Measurements from ENCODE around the gene BCAS3.

Gene BCAS3

DNA sequence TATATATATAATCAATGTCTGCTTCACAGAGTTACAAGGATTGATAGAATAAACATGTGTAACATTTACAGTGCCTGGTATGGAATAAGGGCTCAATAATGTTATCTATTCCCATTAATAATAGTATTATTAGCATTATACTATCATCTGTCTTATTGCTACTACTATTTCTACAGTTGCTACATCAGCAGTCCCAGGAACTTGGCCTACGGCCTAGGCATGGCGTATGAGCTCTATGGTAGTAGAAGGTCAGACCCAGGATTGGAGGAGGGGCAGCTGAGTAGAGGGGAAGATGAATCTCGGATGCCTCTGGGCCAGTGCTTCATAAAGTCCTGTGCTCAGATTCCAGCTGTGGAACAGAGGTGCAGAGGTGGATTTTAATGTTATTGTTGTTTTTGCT is 575.7 kb downstream of the BCAS3 start:
- TF ChIP-seq EZH2 (IDR thresholded peaks at IDR 0.05; ENCODE audit: borderline replicate concordance, low read length) (no peak), CTCF (IDR thresholded peaks at IDR 0.05; ENCODE audit: low read length) (no peak)

GRCh38 chr17:61253937-61254574 is 576.4 kb downstream of the BCAS3 start:
- Histone ChIP-seq H3K79me2 (ENCODE audit: insufficient read depth, low read length) (no peaks in the 10 kb centered on the region), H3K9me3 (ENCODE audit: low read length) (no peaks in the 10 kb centered on the region), H3K9ac (ENCODE audit: low read length) (no peak overlapping the region), H3K9me2 (ENCODE audit: low read depth, low read length) (no peaks in the 10 kb centered on the region), H4K20me1 (ENCODE audit: insufficient read depth, low read length) (no peaks in the 10 kb centered on the region), H3K27me3 (ENCODE audit: insufficient read depth, low read length) (no peaks in the 10 kb centered on the region), H3K4me3 (ENCODE audit: low read depth, low read length, poor library complexity, severe bottlenecking) (no peak overlapping the region), H3K27ac (ENCODE audit: low read depth, low read length, poor library complexity, severe bottlenecking) (no peak overlapping the region), H3K4me1 (ENCODE audit: insufficient read depth, low read length, severe bottlenecking) (peaks cover 3% of the 10 kb centered on the region), H3K36me3 (ENCODE audit: insufficient read depth, low read length) (no peaks in the 10 kb centered on the region), H2AFZ (ENCODE audit: low read length) (no peak overlapping the region), H3K4me2 (ENCODE audit: low read length) (no peak overlapping the region), H3F3A (ENCODE audit: insufficient read depth, low read length) (no peaks in the 10 kb centered on the region)
- TF ChIP-seq CTCF (IDR thresholded peaks at IDR 0.05; ENCODE audit: low read length) (no peak), EZH2 (IDR thresholded peaks at IDR 0.05; ENCODE audit: borderline replicate concordance, low read length) (no peak)

More for the DNA sequence above, 575.7 kb downstream of the BCAS3 start:
- H3K79me2 ChIP-seq (ENCODE audit: insufficient read depth, low read length), result no peaks in the 10 kb centered on the region
- H3K36me3 ChIP-seq (ENCODE audit: insufficient read depth, low read length), result no peaks in the 10 kb centered on the region
- no peak overlapping the region for H3K4me2 ChIP-seq (ENCODE audit: low read length)
- H3K9me2 ChIP-seq (ENCODE audit: low read depth, low read length), result no peaks in the 10 kb centered on the region
- H3K27ac ChIP-seq (ENCODE audit: low read depth, low read length, poor library complexity, severe bottlenecking), result no peak overlapping the region
- peaks cover 3% of the 10 kb centered on the region for H3K4me1 ChIP-seq (ENCODE audit: insufficient read depth, low read length, severe bottlenecking)
- no peaks in the 10 kb centered on the region for H3F3A ChIP-seq (ENCODE audit: insufficient read depth, low read length)
- H2AFZ ChIP-seq (ENCODE audit: low read length), result no peak overlapping the region
- H3K4me3 ChIP-seq (ENCODE audit: low read depth, low read length, poor library complexity, severe bottlenecking), result no peak overlapping the region
- no peaks in the 10 kb centered on the region for H4K20me1 ChIP-seq (ENCODE audit: insufficient read depth, low read length)
- H3K27me3 ChIP-seq (ENCODE audit: insufficient read depth, low read length), result no peaks in the 10 kb centered on the region
- H3K9me3 ChIP-seq (ENCODE audit: low read length), result no peaks in the 10 kb centered on the region
- H3K9ac ChIP-seq (ENCODE audit: low read length), result no peak overlapping the region

DNA sequence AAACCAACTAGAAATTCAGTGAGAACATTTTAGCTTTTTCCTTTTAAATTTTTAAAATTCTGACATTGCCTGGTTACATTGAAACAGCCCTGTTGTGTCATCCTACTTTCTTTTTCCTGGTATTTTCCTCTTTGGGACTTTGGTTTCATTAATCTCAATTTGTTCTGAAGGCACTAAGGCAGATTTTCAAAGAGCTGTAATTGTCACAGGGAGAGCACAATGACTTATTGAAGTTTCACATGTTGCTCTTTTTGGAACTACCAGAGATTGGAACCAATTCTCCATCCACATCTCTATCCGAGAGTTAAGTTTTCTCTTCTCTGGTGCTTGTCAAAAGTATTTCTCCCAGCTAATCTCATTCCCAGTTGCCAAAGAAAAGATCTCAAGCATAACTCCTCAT is 577.3 kb downstream of the BCAS3 start:
- Histone ChIP-seq H3K9ac (ENCODE audit: low read length) (no peak overlapping the region), H4K20me1 (ENCODE audit: insufficient read depth, low read length) (no peaks in the 10 kb centered on the region), H3K4me3 (ENCODE audit: low read depth, low read length, poor library complexity, severe bottlenecking) (no peak overlapping the region), H3F3A (ENCODE audit: insufficient read depth, low read length) (no peaks in the 10 kb centered on the region), H3K79me2 (ENCODE audit: insufficient read depth, low read length) (no peaks in the 10 kb centered on the region), H3K27ac (ENCODE audit: low read depth, low read length, poor library complexity, severe bottlenecking) (no peak overlapping the region), H3K36me3 (ENCODE audit: insufficient read depth, low read length) (no peaks in the 10 kb centered on the region), H2AFZ (ENCODE audit: low read length) (no peak overlapping the region), H3K4me2 (ENCODE audit: low read length) (no peak overlapping the region), H3K9me3 (ENCODE audit: low read length) (no peaks in the 10 kb centered on the region), H3K27me3 (ENCODE audit: insufficient read depth, low read length) (no peaks in the 10 kb centered on the region), H3K9me2 (ENCODE audit: low read depth, low read length) (no peaks in the 10 kb centered on the region), H3K4me1 (ENCODE audit: insufficient read depth, low read length, severe bottlenecking) (peaks cover 3% of the 10 kb centered on the region)
- TF ChIP-seq EZH2 (IDR thresholded peaks at IDR 0.05; ENCODE audit: borderline replicate concordance, low read length) (no peak), CTCF (IDR thresholded peaks at IDR 0.05; ENCODE audit: low read length) (no peak)

Data from OCI-LY1 (cell line).